ENCODE data around the gene RAB5IF. TPM values are rescaled to one million over a fixed set of nuclear protein-coding genes. Genes with fewer than 3 reads are reported as not detected.
"Not testable (repeated sequence)": the region's sequence is repeated elsewhere in the genome, so short reads cannot be mapped to it uniquely, and the experiment has no call there.

The RAB5IF gene
- total RNA-seq, 1 experiment from 2014 or later = 150 TPM

DNA sequence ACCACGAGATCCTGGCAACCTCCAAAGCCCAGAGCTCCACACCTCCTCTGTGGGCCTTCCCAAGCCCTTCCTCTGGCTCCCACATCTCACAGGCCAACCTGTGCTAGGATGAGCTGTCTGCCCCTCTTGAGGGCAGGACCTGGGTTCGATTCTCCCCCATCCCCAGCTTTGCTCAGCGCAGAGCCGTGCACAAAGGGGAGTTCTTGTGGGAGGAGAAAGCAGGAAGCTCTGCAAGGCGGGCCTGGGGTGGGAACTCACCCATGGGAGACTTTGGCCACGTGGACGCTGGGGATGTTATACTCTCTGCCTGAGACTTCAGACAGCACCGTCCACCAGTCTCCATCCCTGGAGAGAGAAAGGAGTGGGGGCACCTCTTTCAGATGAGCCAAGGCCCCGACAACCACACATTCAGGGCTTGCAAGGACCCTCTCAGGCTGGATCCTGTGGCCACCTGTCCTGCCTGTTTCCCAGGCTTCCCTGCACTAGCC is 27.8 kb downstream of the RAB5IF start:
- DNase-seq (ENCODE audit: low spot score) = no peak
- intact Hi-C loops (cut with micrococcal nuclease; ENCODE audit: unreplicated experiment) = no loop called here
- Histone ChIP-seq H3K4me1 (ENCODE audit: insufficient read depth, low read length, poor library complexity, severe bottlenecking) (no peaks in the 10 kb centered on the region), H3K4me3 (ENCODE audit: low read depth, low read length, poor library complexity, severe bottlenecking) (no peak overlapping the region), H3K27ac (ENCODE audit: low read depth, low read length, poor library complexity, severe bottlenecking) (no peak overlapping the region), H3K9me3 (ENCODE audit: low read depth, low read length, poor library complexity, severe bottlenecking) (no peaks in the 10 kb centered on the region), H3K36me3 (ENCODE audit: insufficient read depth, low read length, poor library complexity, severe bottlenecking) (no peaks in the 10 kb centered on the region), H3K27me3 (replicated peaks; ENCODE audit: insufficient read depth, low read depth, low read length, poor library complexity) (no peaks in the 10 kb centered on the region)
- ChIA-PET CTCF (no interaction called here), POLR2A (ENCODE audit: low non-redundant PET) (no interaction called here)
- TF ChIP-seq, protein P1, sequence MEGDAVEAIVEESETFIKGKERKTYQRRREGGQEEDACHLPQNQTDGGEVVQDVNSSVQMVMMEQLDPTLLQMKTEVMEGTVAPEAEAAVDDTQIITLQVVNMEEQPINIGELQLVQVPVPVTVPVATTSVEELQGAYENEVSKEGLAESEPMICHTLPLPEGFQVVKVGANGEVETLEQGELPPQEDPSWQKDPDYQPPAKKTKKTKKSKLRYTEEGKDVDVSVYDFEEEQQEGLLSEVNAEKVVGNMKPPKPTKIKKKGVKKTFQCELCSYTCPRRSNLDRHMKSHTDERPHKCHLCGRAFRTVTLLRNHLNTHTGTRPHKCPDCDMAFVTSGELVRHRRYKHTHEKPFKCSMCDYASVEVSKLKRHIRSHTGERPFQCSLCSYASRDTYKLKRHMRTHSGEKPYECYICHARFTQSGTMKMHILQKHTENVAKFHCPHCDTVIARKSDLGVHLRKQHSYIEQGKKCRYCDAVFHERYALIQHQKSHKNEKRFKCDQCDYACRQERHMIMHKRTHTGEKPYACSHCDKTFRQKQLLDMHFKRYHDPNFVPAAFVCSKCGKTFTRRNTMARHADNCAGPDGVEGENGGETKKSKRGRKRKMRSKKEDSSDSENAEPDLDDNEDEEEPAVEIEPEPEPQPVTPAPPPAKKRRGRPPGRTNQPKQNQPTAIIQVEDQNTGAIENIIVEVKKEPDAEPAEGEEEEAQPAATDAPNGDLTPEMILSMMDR (conservative IDR thresholded peaks at IDR 0.05; ENCODE audit: low read depth, low read length) = no peak
- no peak for TF ChIP-seq EZH2 (IDR thresholded peaks at IDR 0.05; ENCODE audit: borderline replicate concordance, low read depth, low read length, poor library complexity, severe bottlenecking)
- no TSS peak for BruUV-seq (replicated peaks)

DNA sequence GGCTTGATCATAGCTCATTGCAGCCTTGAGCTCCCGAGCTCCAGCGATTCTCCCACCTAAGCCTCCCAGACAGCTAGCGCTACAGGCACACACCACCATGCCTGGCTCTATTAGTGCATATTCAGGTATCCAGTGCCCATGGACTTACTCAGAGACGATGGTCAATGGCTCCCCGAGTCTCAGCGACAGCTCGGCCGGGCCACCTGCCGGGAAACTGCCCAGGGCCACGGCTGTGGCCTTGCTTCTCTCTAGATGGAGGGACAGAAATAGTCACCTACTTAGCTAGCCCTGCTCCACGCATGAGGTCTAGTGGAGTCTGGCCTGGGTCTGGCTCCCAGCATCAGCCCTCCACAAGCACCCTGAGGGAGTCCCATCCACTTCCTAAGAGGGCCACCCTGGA is 28.8 kb downstream of the RAB5IF start:
- Histone ChIP-seq H3K36me3 (ENCODE audit: insufficient read depth, low read length, poor library complexity, severe bottlenecking) (no peaks in the 10 kb centered on the region), H3K4me1 (ENCODE audit: insufficient read depth, low read length, poor library complexity, severe bottlenecking) (no peaks in the 10 kb centered on the region), H3K27me3 (replicated peaks; ENCODE audit: insufficient read depth, low read depth, low read length, poor library complexity) (no peaks in the 10 kb centered on the region), H3K9me3 (ENCODE audit: low read depth, low read length, poor library complexity, severe bottlenecking) (no peaks in the 10 kb centered on the region), H3K27ac (ENCODE audit: low read depth, low read length, poor library complexity, severe bottlenecking) (no peak overlapping the region), H3K4me3 (ENCODE audit: low read depth, low read length, poor library complexity, severe bottlenecking) (no peak overlapping the region)
- intact Hi-C loops (cut with micrococcal nuclease; ENCODE audit: unreplicated experiment) = no loop called here
- ChIA-PET CTCF (no interaction called here), POLR2A (ENCODE audit: low non-redundant PET) (no interaction called here)
- TF ChIP-seq, protein P1 (conservative IDR thresholded peaks at IDR 0.05; ENCODE audit: low read depth, low read length) = no peak
- no peak for TF ChIP-seq EZH2 (IDR thresholded peaks at IDR 0.05; ENCODE audit: borderline replicate concordance, low read depth, low read length, poor library complexity, severe bottlenecking)
- no peak for DNase-seq (ENCODE audit: low spot score)
- no TSS peak for BruUV-seq (replicated peaks)

DNA sequence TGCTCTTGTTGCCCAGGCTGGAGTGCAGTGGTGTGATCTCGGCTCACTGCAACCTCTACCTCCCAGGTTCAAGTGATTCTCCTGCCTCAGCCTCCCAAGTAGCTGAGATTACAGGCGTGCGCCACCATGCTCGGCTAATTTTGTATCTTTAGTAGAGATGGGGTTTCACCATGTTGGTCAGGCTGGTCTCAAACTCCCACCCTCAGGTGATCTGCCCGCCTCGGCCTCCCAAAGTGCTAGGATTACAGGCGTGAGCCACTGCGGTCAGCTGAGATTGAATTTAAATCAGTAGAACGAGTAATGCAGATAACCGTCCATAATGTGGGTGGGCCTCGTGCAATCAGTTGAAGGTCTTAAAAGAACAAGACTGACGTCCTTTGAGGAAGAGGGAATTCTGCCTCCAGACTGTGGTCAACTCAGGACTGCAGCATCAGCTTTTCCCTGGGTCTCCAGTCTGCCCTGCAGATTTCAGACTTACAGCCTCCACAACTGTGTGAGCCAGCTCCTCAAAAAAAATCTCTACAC is 33.4 kb downstream of the RAB5IF start:
- POLR2A ChIA-PET (ENCODE audit: low non-redundant PET); H3K4me3 ChIP-seq (ENCODE audit: low read depth, low read length, poor library complexity, severe bottlenecking); CTCF ChIA-PET; intact Hi-C loops (cut with micrococcal nuclease; ENCODE audit: unreplicated experiment); H3K27ac ChIP-seq (ENCODE audit: low read depth, low read length, poor library complexity, severe bottlenecking); DNase-seq (ENCODE audit: low spot score); H3K4me1 ChIP-seq (ENCODE audit: insufficient read depth, low read length, poor library complexity, severe bottlenecking); H3K9me3 ChIP-seq (ENCODE audit: low read depth, low read length, poor library complexity, severe bottlenecking); BruUV-seq (replicated peaks); H3K36me3 ChIP-seq (ENCODE audit: insufficient read depth, low read length, poor library complexity, severe bottlenecking); H3K27me3 ChIP-seq (replicated peaks; ENCODE audit: insufficient read depth, low read depth, low read length, poor library complexity): not testable (repeated sequence)

DNA sequence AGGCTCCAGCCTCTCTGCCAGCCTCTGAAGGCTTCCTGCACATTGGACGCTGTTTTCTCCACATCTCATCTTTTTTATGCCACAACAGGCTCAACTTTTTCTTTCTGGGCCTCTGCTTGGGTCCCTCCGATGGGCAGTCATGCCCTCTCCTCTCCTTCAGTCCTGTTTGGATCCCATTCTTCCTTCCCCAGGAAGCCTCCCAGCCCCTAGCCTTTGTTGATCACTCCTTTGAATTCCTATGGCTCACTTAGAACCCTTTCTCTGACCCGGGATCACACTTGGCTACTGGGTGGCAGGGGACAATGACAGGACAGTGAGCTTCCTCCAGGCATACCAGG is 35.9 kb downstream of the RAB5IF start:
- ChIA-PET CTCF (no interaction called here), POLR2A (ENCODE audit: low non-redundant PET) (no interaction called here)
- Histone ChIP-seq H3K27ac (ENCODE audit: low read depth, low read length, poor library complexity, severe bottlenecking) (no peak overlapping the region), H3K36me3 (ENCODE audit: insufficient read depth, low read length, poor library complexity, severe bottlenecking) (no peaks in the 10 kb centered on the region), H3K9me3 (ENCODE audit: low read depth, low read length, poor library complexity, severe bottlenecking) (no peaks in the 10 kb centered on the region), H3K27me3 (replicated peaks; ENCODE audit: insufficient read depth, low read depth, low read length, poor library complexity) (no peaks in the 10 kb centered on the region), H3K4me1 (ENCODE audit: insufficient read depth, low read length, poor library complexity, severe bottlenecking) (no peaks in the 10 kb centered on the region), H3K4me3 (ENCODE audit: low read depth, low read length, poor library complexity, severe bottlenecking) (no peak overlapping the region)
- no peak for DNase-seq (ENCODE audit: low spot score)
- no TSS peak for BruUV-seq (replicated peaks)
- no peak for TF ChIP-seq EZH2 (IDR thresholded peaks at IDR 0.05; ENCODE audit: borderline replicate concordance, low read depth, low read length, poor library complexity, severe bottlenecking)
- TF ChIP-seq, protein P1 (conservative IDR thresholded peaks at IDR 0.05; ENCODE audit: low read depth, low read length) = no peak
- intact Hi-C loops (cut with micrococcal nuclease; ENCODE audit: unreplicated experiment) = no loop called here

Data from A673 (cell line).